Dendritic cell treated with granulocyte-macrophage colony-stimulating factor and Interleukin-4, amounts not matched to agents 40 ng/mL and 50 ng/mL, for 4 days (primary cell): ENCODE measurements around the gene SLC35G2.
"Not testable (repeated sequence)": the region's sequence is repeated elsewhere in the genome, so short reads cannot be mapped to it uniquely, and the experiment has no call there.

Experiments
- H3K27ac Mint-ChIP-seq: one replicate; pipeline ENCODE4 v1.8.0; 2022; ENCODE audit warnings: mild to moderate bottlenecking, mixed read lengths
- H3K27me3 Mint-ChIP-seq: one replicate; pipeline ENCODE4 v1.8.0; 2022; ENCODE audit warnings: mild to moderate bottlenecking, mixed read lengths
- H3K36me3 Mint-ChIP-seq: one replicate; pipeline ENCODE4 v1.8.0; 2022; ENCODE audit warnings: low read depth, mixed read lengths
- H3K4me1 Mint-ChIP-seq: one replicate; pipeline ENCODE4 v1.8.0; 2022; ENCODE audit warnings: low read depth, mixed read lengths
- H3K4me3 Mint-ChIP-seq: one replicate; pipeline ENCODE4 v1.8.0; 2022; ENCODE audit warnings: mild to moderate bottlenecking, moderate library complexity, mixed read lengths
- H3K9me3 Mint-ChIP-seq: one replicate; pipeline ENCODE4 v1.8.0; 2022; ENCODE audit warnings: mixed read lengths
- intact Hi-C: fragments of 100-400 bp; cut with micrococcal nuclease; formaldehyde crosslinking; loops from one replicate; pipeline ENCODE4 v1.15.0; 2022

The SLC35G2 gene

GRCh38 chr3:136885357-136886213, 66.7 kb downstream of the SLC35G2 start:
- H3K4me1 Mint-ChIP-seq, result peaks cover 53% of the 10 kb centered on the region

GRCh38 chr3:136889947-136890346, 71.0 kb downstream of the SLC35G2 start:
- Mint-ChIP-seq H3K9me3 (peaks cover 19% of the 10 kb centered on the region), H3K27ac (no peak overlapping the region), H3K4me3 (no peak overlapping the region), H3K27me3 (no peaks in the 10 kb centered on the region), H3K4me1 (peaks cover 43% of the 10 kb centered on the region), H3K36me3 (peaks cover 26% of the 10 kb centered on the region)
- intact Hi-C loops, result loop anchor here (10.0 kb wide), 1 partner anchor 45 kb away; no protein-coding TSS in a partner anchor

More at GRCh38 chr3:136885357-136886213, 66.7 kb downstream of the SLC35G2 start:
- Mint-ChIP-seq H3K36me3 (peaks cover 20% of the 10 kb centered on the region), H3K9me3 (peaks cover 27% of the 10 kb centered on the region), H3K27me3 (no peaks in the 10 kb centered on the region), H3K4me3 (no peak overlapping the region), H3K27ac (no peak overlapping the region)
- intact Hi-C loops, result loop anchor here (10.0 kb wide), 1 partner anchor 49 kb away; no protein-coding TSS in a partner anchor

GRCh38 chr3:136891934-136892855, 73.3 kb downstream of the SLC35G2 start:
- Mint-ChIP-seq H3K27ac (no peak overlapping the region), H3K27me3 (no peaks in the 10 kb centered on the region), H3K9me3 (peaks cover 19% of the 10 kb centered on the region), H3K4me1 (peaks cover 37% of the 10 kb centered on the region), H3K4me3 (no peak overlapping the region), H3K36me3 (peaks cover 26% of the 10 kb centered on the region)
- intact Hi-C loops, result no loop called here

GRCh38 chr3:136893848-136894443, 75.0 kb downstream of the SLC35G2 start:
- Mint-ChIP-seq H3K36me3 (peaks cover 20% of the 10 kb centered on the region), H3K4me1 (peaks cover 34% of the 10 kb centered on the region), H3K27ac (no peak overlapping the region), H3K4me3 (no peak overlapping the region), H3K27me3 (no peaks in the 10 kb centered on the region), H3K9me3 (peaks cover 18% of the 10 kb centered on the region)
- intact Hi-C loops, result no loop called here

GRCh38 chr3:136897171-136897570, 78.2 kb downstream of the SLC35G2 start:
- Mint-ChIP-seq H3K36me3 (peaks cover 14% of the 10 kb centered on the region), H3K4me1 (peaks cover 57% of the 10 kb centered on the region)
- H3K27ac Mint-ChIP-seq, H3K4me3 Mint-ChIP-seq, H3K9me3 Mint-ChIP-seq, intact Hi-C loops, H3K27me3 Mint-ChIP-seq: not testable (repeated sequence)

GRCh38 chr3:136898549-136898948, 79.6 kb downstream of the SLC35G2 start:
- H3K4me1 Mint-ChIP-seq, result peaks cover 56% of the 10 kb centered on the region
- peaks cover 22% of the 10 kb centered on the region for H3K36me3 Mint-ChIP-seq
- H3K27me3 Mint-ChIP-seq, result no peaks in the 10 kb centered on the region
- no peak overlapping the region for H3K4me3 Mint-ChIP-seq
- H3K27ac Mint-ChIP-seq, result no peak overlapping the region
- intact Hi-C loops, result no loop called here
- peaks cover 3% of the 10 kb centered on the region for H3K9me3 Mint-ChIP-seq

- Mint-ChIP-seq H3K9me3 (peaks cover 7% of the 10 kb centered on the region), H3K27ac (no peak overlapping the region), H3K4me1 (peaks cover 52% of the 10 kb centered on the region), H3K4me3 (no peak overlapping the region), H3K27me3 (no peaks in the 10 kb centered on the region), H3K36me3 (peaks cover 26% of the 10 kb centered on the region)
- intact Hi-C loops, result no loop called here
Observed at GRCh38 chr3:136898954-136899353, 80.0 kb downstream of the SLC35G2 start.

- Mint-ChIP-seq H3K27me3 (no peaks in the 10 kb centered on the region), H3K4me3 (no peak overlapping the region), H3K36me3 (peaks cover 33% of the 10 kb centered on the region), H3K9me3 (peaks cover 9% of the 10 kb centered on the region), H3K4me1 (peaks cover 47% of the 10 kb centered on the region), H3K27ac (peak overlapping the region; percentile 74)
- intact Hi-C loops, result loop anchor here (5.0 kb wide), 1 partner anchor 37 kb away; the partner anchor contains the start of gene NCK1
Observed at GRCh38 chr3:136899622-136900158, 80.8 kb downstream of the SLC35G2 start.

- Mint-ChIP-seq H3K4me3 (peak overlapping the region; percentile 44), H3K36me3 (peaks cover 42% of the 10 kb centered on the region), H3K4me1 (peaks cover 48% of the 10 kb centered on the region), H3K27ac (peak overlapping the region; percentile 74)
- H3K9me3 Mint-ChIP-seq, H3K27me3 Mint-ChIP-seq: not testable (repeated sequence)
- intact Hi-C loops, result loop anchor here (5.0 kb wide), 1 partner anchor 38 kb away; the partner anchor contains the start of gene NCK1
Observed at GRCh38 chr3:136900694-136901093, 81.8 kb downstream of the SLC35G2 start.

GRCh38 chr3:136901391-136901790, 82.5 kb downstream of the SLC35G2 start:
- peak overlapping the region; percentile 74 for H3K27ac Mint-ChIP-seq
- peaks cover 9% of the 10 kb centered on the region for H3K9me3 Mint-ChIP-seq
- no peaks in the 10 kb centered on the region for H3K27me3 Mint-ChIP-seq
- no peak overlapping the region for H3K4me3 Mint-ChIP-seq
- peaks cover 55% of the 10 kb centered on the region for H3K4me1 Mint-ChIP-seq
- intact Hi-C loops, result loop anchor here (5.0 kb wide), 1 partner anchor 39 kb away; the partner anchor contains the start of gene NCK1
- peaks cover 47% of the 10 kb centered on the region for H3K36me3 Mint-ChIP-seq

GRCh38 chr3:136902530-136902929, 83.6 kb downstream of the SLC35G2 start:
- not testable (repeated sequence) for H3K4me3 Mint-ChIP-seq, H3K9me3 Mint-ChIP-seq, H3K27me3 Mint-ChIP-seq
- intact Hi-C loops, result loop anchor here (5.0 kb wide), 1 partner anchor 40 kb away; the partner anchor contains the start of gene NCK1
- H3K27ac Mint-ChIP-seq, result peak overlapping the region; percentile 74
- H3K36me3 Mint-ChIP-seq, result peaks cover 47% of the 10 kb centered on the region
- peaks cover 66% of the 10 kb centered on the region for H3K4me1 Mint-ChIP-seq

- no peaks in the 10 kb centered on the region for H3K27me3 Mint-ChIP-seq
- peaks cover 9% of the 10 kb centered on the region for H3K9me3 Mint-ChIP-seq
- intact Hi-C loops, result loop anchor here (5.0 kb wide), 1 partner anchor 42 kb away; the partner anchor contains the start of gene NCK1
- peaks cover 73% of the 10 kb centered on the region for H3K4me1 Mint-ChIP-seq
- H3K36me3 Mint-ChIP-seq, result peaks cover 47% of the 10 kb centered on the region
- no peak overlapping the region for H3K4me3 Mint-ChIP-seq
- H3K27ac Mint-ChIP-seq, result no peak overlapping the region
Observed at GRCh38 chr3:136903899-136904298, 85.0 kb downstream of the SLC35G2 start.

- intact Hi-C loops, result loop anchor here (5.0 kb wide), 1 partner anchor 42 kb away; the partner anchor contains the start of gene NCK1
- peaks cover 41% of the 10 kb centered on the region for H3K36me3 Mint-ChIP-seq
- peaks cover 74% of the 10 kb centered on the region for H3K4me1 Mint-ChIP-seq
- no peaks in the 10 kb centered on the region for H3K27me3 Mint-ChIP-seq
- H3K4me3 Mint-ChIP-seq, result no peak overlapping the region
- H3K27ac Mint-ChIP-seq, result no peak overlapping the region
- H3K9me3 Mint-ChIP-seq, result peaks cover 9% of the 10 kb centered on the region
Observed at GRCh38 chr3:136904746-136905145, 85.8 kb downstream of the SLC35G2 start.
